Neural progenitor cell (in vitro differentiated cells): ENCODE data around the gene CDC25B.

Source experiments
- CTCF ChIP-seq: fragments of 200-600 bp; sonication (generic); IDR thresholded peaks from 2 replicates; pipeline ENCODE4 v1.5.1; 2017; ENCODE audit warnings: antibody characterized with exemption, mild to moderate bottlenecking
- EZH2 ChIP-seq: fragments of 200-600 bp; sonication (generic); IDR thresholded peaks from 2 replicates; pipeline ENCODE4 v1.6.1; 2017; ENCODE audit warnings: antibody characterized with exemption, mild to moderate bottlenecking, moderate library complexity

GRCh38 chr20:3781153-3781910 lies 14.8 kb upstream of the CDC25B start, which contains the start of gene SPEF1:
- TF ChIP-seq CTCF (peak; percentile 61), EZH2 (no peak)
